Bronchial epithelial cell (primary cell): ENCODE results near the gene MVK. TPM values are rescaled to one million over a fixed set of nuclear protein-coding genes. Genes with fewer than 3 reads are reported as not detected.

ENCODE experiments used
- DNase-seq: peaks from one replicate; pipeline ENCODE4 v3.0.0-alpha.2; 2010; ENCODE audit warnings: low read depth
- FAIRE-seq: peaks from 2 replicates; lab custom pipeline; 2011; peaks lifted over from hg19 to GRCh38; lab: Jason Lieb, UNC
- H3K27me3 ChIP-seq: 2 replicates; pipeline ENCODE4 v1.5.1; 2011; ENCODE audit warnings: low read length; ENCODE audit not compliant: control insufficient read depth, insufficient read depth
- H3K36me3 ChIP-seq: 2 replicates; pipeline ENCODE4 v1.5.1; 2011; ENCODE audit warnings: low read length; ENCODE audit not compliant: control insufficient read depth, insufficient read depth
- H3K4me3 ChIP-seq: 2 replicates; pipeline ENCODE4 v1.5.1; 2011; ENCODE audit warnings: mild to moderate bottlenecking, low read depth, low read length, control low read depth
- CTCF ChIP-seq: IDR thresholded peaks from 2 replicates; pipeline ENCODE4 v1.5.1; 2011; ENCODE audit warnings: mild to moderate bottlenecking, moderate library complexity, low read length, control low read depth, inconsistent platforms; ENCODE audit not compliant: insufficient read depth, severe bottlenecking
- total RNA-seq: library from RNA; depleted of rRNA; stranded (reverse); fragments of >200 nt; gene quantifications from 2 replicates; pipeline ENCODE4 v1.2.1, GENCODE V29; 2014

MVK gene
- total RNA-seq, 1 donor from 2014 or later, result 16.1 TPM

- FAIRE-seq (no peak), DNase-seq (no peak)
- TF ChIP-seq CTCF, result no peak
- Histone ChIP-seq H3K36me3 (peaks cover 16% of the 10 kb centered on the region), H3K4me3 (no peak overlapping the region), H3K27me3 (no peaks in the 10 kb centered on the region)
These were observed 10.7 kb upstream of the MVK start for GRCh38 chr12:109562871-109563270.

- DNase-seq, result no peak
- Histone ChIP-seq H3K36me3 (peaks cover 21% of the 10 kb centered on the region), H3K27me3 (no peaks in the 10 kb centered on the region), H3K4me3 (no peak overlapping the region)
- TF ChIP-seq CTCF, result no peak
- no peak for FAIRE-seq
These were observed 10.0 kb upstream of the MVK start for GRCh38 chr12:109563291-109564284.

- H3K36me3 ChIP-seq, result peaks cover 22% of the 10 kb centered on the region
- H3K4me3 ChIP-seq, result no peak overlapping the region
- H3K27me3 ChIP-seq, result no peaks in the 10 kb centered on the region
- no peak for TF ChIP-seq CTCF
- no peak for FAIRE-seq
- no peak for DNase-seq
These were observed 7.2 kb upstream of the MVK start for GRCh38 chr12:109566424-109566823.

GRCh38 chr12:109567296-109567695 is 6.3 kb upstream of the MVK start:
- Histone ChIP-seq H3K4me3 (no peak overlapping the region), H3K27me3 (no peaks in the 10 kb centered on the region), H3K36me3 (peaks cover 24% of the 10 kb centered on the region)
- FAIRE-seq (no peak), DNase-seq (no peak)
- no peak for TF ChIP-seq CTCF

GRCh38 chr12:109567967-109568366 is 5.6 kb upstream of the MVK start:
- Histone ChIP-seq H3K4me3 (no peak overlapping the region), H3K27me3 (no peaks in the 10 kb centered on the region), H3K36me3 (peaks cover 22% of the 10 kb centered on the region)
- TF ChIP-seq CTCF, result no peak
- no peak for FAIRE-seq
- DNase-seq, result no peak
